Muscle of arm (tissue), 12 donors: ENCODE data around the gene PALD1. TPM values are rescaled to one million over a fixed set of nuclear protein-coding genes. Genes with fewer than 3 reads are reported as not detected.
"Not testable (repeated sequence)": the region's sequence is repeated elsewhere in the genome, so short reads cannot be mapped to it uniquely, and the experiment has no call there.

Experiments
- DNase-seq: peaks from one replicate; pipeline ENCODE4 v3.0.0-alpha.2; 2013
- polyA plus RNA-seq, 12 donors: library from polyadenylated mRNA; unstranded; fragments of 120-200 nt; gene quantifications; one replicate each; pipeline ENCODE4 v1.2.1, GENCODE V29; 2013; ENCODE audit not compliant: insufficient read length in 12 of 12

PALD1 gene
- polyA plus RNA-seq, 12 donors: 10.7 to 17.9 (median 13.8) TPM; not detected in 1

DNA sequence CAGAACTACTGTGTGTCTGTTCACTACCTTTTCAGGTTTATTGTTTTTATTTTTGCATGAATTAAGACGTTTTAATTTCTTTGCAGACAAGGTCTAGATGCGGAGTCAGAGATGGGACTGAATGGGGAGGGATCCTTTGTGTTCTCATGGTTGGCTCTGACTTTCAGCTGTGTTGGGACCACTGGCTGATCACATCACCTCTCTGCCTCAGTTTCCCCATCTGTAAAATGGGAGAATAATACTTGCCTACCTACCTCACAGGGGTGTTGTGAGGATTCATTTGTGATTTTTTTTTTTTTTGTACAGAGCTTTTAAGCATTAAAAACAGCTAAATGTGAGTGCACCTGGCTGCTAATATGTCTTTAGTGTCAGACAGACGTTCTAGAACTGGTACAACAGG, 89.5 kb downstream of the PALD1 start:
- no peak for DNase-seq

DNA sequence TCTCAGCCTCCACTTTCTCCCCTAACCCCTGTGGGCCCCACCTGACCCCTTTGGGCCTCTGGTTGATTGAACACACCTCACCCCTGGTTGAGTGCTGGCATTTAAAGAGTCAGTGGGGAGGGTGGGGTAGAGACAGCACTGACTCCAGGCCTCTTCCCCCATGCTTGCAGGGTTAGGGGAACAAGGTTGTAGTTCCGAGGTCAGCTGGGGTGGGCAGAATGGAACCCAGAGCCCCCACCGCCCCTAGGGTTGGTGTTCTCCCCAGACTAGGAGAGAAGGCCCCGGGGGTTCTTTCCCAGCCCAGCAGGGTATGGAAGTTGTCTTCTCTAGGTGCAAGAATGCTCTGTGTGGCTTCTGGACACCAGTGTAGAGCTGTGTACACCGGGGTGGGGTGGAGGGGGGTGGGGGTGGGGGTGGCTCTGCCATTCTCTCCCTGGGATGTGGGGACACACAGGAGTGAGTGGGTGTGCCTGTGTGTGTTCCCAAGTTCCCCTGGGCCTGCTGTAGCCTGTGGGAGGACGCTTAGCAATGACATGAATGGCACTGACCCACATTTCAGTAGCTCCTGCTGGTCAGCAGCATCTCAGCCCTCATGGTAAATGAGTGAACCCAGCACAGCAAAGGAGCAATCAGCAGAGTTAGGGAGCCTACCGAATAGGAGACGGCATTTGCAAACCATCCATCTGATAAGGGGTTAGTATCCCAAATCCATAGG, 90.4 kb downstream of the PALD1 start:
- DNase-seq: no peak

GRCh38 chr10:70571236-70571635, 92.7 kb downstream of the PALD1 start:
- no peak for DNase-seq

- DNase-seq: no peak
These were observed 93.3 kb downstream of the PALD1 start for GRCh38 chr10:70571636-70572439.

GRCh38 chr10:70573599-70574506, 95.3 kb downstream of the PALD1 start:
- DNase-seq: no peak

DNA sequence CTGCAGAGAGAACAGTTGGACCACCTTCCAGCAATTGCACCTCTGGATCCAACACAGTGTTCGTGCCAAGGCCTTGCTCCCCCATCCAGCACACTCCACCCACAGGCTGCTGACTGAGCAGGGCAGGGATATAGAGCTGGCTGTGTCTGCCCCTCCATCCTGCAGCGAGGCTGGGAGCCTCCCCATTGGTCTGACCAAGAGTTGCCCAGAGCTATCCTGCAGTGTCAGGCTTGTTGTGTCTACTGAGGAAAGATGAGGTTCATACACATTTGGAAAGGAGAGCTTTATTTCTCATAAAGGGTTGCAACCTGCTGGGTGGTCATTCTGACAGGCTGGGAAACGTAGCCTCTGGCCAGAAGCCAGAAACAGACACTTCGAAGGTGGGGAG, 96.9 kb downstream of the PALD1 start:
- no peak for DNase-seq

DNA sequence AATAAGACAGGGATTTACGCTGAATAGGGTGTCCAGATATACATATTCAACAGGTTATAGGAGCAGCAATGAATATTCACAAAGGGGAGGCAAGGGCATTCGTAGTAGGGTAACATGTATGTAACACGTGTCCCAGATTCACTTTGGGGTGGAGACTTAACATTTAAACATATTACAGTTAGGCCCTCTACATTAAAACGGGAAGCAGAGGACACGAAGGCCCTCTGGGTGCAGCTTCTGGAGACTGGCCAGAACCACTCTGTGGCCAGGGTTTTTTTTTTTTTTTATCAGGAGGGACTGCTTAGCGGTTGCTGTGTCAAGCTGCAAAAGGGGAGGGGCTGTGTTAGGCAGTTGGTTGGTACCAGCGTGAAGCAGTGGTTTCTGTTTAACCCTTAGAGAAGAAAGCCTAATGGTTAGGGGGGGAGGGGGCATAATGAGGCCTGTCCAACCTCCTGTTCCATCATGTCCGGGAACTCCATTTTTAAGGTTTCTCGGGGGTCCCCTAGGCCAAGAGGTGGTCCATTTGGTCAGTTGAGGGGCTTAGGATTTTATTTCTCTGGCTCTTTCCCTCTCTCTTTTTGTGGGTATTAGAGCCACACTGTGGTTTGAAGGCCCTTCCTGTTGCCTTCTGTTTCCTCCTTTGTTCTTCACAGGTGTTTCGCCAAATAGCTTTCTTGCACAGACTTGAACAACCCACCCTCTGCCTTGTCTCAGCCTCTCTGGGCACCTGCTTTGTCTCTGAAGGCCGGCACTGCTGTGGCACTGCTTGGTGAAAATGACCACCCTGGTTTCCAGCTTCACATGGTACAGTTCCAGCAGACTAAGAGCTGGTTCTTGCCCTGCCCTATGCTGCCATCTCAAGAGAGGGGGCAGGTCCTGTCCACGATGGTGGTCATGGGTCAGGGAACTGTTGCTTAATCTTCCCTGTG, 97.6 kb downstream of the PALD1 start:
- peak; percentile 61 for DNase-seq

DNA sequence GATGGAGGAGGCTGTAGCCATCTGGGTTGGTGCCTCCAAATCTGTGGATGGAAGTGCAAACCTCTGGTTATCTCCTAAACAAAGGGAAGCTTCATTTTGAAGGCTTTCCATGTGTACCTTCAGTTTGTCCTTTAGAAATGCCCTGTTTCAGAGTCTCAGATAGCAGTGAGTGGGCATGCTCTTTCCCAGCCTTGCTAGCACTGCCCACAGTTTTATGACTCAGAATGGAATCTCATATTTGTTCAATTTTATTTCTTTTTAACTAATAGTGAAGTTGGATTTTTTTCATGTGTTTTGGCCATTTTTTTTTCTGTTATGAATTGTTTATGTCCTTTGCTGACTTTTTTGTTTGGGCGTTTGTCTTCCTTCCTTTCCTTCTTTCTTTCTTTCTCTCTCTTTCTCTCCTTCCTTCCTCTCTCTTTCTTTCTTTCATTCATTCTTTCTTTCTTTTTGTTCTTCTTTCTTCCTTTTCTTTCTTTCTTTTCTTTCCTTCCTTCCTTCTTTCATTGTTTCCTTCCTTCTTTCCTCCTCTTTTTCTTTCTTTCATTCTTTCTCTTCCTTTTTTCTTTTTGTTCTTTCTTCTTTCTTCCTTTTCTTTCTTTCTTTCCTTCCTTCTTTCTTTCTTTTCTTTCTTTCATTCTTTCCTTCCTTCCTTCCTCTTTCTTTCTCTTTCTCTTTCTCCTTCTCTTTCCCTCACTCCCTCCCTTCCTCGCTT, 98.4 kb downstream of the PALD1 start:
- no peak for DNase-seq

- DNase-seq: no peak
These were observed 99.9 kb downstream of the PALD1 start for GRCh38 chr10:70578371-70578947.

GRCh38 chr10:70579234-70580002, 100.9 kb downstream of the PALD1 start:
- DNase-seq: no peak

DNA sequence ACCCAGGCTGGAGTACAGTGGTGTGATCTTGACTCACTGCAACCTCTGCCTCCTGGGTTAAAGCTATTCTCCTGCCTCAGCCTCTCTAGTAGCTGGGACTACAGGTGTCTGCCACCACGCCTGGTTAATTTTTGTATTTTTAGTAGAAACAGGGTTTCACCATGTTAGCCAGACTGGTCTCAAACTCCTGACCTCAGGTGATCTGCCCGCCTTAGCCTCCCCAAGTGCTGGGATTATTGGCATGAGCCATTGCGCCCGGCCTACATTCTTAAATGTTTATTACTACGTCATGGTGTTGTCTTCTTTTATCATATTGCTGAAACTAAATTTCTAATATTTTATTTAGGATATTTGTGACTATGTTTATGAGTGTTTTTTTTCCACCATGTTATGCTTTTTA, 102.6 kb downstream of the PALD1 start:
- DNase-seq: not testable (repeated sequence)

- DNase-seq: no peak
These were observed 104.5 kb downstream of the PALD1 start for GRCh38 chr10:70582793-70583668.

DNA sequence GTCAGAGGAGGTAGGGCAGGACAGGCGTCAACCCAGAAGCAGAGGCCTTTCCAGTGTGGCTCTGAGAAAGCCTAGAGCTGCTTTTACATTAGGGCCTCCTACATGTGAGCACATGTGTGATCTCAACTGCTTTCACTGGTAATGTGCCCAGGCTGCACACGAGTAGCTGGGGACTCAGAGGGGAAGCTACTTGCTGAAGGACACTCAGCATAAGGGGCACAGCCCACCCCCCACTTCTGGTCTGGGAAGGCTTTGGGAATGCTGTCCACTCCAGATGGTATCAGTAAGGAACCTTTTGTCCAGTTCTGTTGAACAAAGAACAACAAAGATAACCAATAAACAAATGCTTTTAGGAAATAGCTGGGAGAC, 105.1 kb downstream of the PALD1 start:
- DNase-seq: no peak

DNA sequence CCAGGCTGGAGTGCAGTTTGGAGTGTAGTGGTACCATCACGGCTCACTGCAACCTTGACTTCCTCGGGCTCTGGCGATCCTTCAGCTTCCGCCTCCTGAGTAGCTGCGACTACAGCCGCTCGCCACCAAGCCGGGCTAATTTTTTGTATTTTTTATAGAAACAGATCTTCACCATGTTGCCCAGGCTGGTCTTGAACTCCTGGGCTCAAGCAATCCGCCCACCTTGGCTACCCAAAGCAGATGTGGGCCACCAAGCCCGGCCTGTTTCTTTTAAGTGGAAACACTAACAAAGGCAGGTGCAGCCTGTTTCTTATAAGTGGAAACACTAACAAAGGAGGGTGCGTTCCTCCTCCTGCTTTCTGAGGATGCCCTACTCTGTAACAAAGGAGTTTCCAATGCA, 105.8 kb downstream of the PALD1 start:
- no peak for DNase-seq

DNA sequence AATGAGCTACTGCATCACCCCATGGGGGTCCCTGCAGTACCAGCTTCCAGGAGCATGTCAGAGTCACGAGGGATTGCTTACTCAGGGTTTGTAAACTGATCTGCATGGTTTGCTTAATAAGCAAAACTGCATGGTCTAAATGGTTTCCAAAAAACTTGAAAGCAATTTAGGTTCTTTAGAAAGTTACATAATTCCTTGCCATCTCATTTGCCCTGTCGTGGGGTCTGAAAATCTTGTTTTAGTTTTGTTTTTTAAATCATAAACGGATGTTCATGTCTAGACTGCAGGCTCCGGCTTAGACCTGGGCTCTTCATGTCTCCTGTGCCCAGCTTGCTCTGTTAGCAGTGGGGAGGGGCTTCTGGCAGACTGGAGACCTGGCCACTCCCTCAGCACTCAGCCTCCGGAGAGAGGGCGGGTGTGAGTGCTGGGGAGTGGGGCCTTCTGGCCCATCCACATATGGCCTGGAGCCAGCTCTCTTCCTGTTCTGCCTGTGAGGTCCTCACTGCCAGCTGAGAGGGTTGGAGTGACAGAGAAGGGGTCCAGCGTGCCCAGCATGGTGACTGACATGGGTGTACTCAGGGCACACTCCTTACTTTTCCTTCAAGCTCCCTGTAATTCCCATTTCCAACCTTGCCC, 106.5 kb downstream of the PALD1 start:
- peak; percentile 49 for DNase-seq

- no peak for DNase-seq
These were observed 107.1 kb downstream of the PALD1 start for GRCh38 chr10:70585578-70586169.

- no peak for DNase-seq
These were observed 107.9 kb downstream of the PALD1 start for GRCh38 chr10:70586348-70586930.
